ENCODE data around the gene ST3GAL3.
A peak's percentile ranks its signal among the peaks of the same experiment; 100 is the strongest.

The ST3GAL3 gene

DNA sequence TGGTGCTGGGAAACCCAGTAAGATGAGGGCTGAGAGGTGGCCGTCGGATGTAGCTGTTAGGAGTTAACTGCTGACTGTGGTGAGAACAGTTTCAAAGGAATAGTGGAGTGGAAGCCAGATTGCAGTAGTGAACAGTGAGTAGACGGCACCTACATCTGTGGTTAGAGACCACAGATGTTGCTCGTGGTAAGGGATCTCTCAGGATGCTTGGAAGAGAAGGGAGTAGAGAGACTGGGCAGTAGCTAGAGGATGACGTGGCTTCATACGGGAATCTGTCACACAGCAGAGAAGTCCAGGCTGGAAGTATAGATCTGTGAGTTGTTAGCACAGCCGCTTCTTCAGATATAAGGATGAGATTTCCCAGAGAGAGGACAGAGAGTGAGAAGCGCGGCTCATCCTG is 218.5 kb downstream of the ST3GAL3 start:
- no peak for DNase-seq

- DNase-seq = no peak
These were observed 223.0 kb downstream of the ST3GAL3 start for GRCh38 chr1:43930168-43930948.

GRCh38 chr1:43930949-43931275 is 223.6 kb downstream of the ST3GAL3 start:
- DNase-seq = no peak

- DNase-seq = no peak
These were observed 224.7 kb downstream of the ST3GAL3 start for GRCh38 chr1:43931711-43932660.

- no peak for DNase-seq
These were observed 225.6 kb downstream of the ST3GAL3 start for GRCh38 chr1:43932786-43933385.

DNA sequence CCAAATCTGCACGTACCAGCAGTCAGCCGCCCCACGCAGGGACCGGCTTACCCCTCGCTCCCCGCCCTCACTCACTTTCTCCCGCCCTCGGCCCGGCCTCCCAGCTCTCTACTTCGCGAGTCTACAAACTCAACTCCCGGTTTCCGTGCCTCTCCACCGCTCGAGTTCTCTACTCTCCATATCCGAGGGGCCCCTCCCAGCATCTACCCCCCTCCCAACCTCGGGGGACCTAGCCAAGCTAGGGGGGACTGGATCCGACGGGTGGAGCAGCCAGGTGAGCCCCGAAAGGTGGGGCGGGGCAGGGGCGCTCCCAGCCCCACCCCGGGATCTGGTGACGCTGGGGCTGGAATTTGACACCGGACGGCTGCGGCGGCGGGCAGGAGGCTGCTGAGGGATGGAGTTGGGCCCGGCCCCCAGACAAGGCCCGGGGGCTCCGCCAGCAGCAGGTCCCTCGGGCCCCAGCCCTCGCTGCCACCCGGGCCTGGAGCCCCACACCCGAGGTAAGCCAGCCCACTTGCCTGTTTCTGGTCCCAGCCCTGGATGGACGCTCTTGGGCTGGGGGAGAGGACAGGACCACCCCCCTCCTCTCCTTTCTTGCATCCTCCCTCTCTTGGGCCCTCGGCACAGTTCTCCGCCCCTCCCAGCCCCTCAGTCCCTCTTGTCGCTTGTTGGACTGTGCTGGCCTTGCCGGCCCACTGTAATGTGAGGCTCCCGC is 226.2 kb downstream of the ST3GAL3 start, which contains the start of gene ARTN:
ARTN (plus strand) TSS at position 416 of the 715 bp plus-strand sequence. CDS start 1,856 bp downstream, outside the sequence.
- no peak for DNase-seq

DNA sequence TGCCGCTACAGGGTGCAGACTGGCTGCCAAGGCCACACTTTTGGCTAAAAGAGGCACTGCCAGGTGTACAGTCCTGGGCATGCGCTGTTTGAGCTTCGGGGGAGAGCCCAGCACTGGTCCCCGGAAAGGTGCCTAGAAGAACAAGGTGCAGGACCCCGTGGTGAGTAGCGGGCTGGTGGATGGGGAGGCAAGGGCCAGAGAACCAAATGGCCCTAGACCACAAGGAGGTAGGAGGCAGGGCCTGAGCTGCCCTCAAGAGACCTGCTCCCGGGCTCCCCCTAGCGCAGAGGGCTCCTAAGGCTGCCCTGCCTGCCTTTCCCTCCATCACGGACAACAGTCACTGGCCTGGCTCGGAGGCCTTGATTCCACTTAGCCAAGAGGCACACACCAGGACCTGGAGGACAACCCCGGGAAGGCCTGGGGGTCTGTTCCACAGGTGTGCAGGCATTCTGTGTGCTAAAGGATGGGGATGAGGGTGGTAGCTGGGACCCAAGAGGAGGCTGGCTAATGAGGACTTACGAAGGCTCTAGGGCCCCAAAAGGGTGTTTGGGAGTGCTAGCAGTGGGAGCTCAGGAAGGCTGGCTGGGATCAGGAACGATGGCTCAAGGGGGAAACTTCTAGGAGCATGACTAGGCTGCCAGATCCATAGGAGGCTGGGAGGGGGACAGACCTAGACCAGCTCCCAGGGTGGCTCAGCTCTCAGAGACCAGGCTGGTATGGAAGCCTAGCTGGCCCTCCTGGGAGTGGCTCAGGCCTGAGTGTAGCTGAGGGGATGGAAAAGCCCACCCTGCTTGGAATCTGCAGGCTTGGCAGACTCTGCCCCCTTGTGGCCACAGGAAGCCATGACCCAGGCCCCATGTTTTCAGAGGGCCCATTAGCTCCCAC is 227.0 kb downstream of the ST3GAL3 start:
- DNase-seq = peak; percentile 64

DNA sequence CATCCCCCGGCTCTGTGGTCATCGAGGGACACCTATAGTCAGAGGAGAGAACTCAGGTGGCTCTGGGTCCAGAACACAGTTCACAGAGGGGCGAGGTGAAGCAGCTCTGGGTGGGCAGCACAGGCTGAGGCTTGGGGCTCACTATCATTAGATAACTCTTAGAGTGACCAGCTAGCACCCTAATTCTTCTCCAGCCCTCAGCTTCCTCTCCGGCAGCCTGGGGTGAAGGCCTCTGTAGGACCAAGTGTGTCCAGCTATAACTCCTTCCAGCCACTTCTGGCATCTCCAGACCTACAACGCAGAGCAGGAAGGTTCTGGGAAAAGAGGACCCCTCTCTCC is 227.6 kb downstream of the ST3GAL3 start:
- DNase-seq = no peak

DNA sequence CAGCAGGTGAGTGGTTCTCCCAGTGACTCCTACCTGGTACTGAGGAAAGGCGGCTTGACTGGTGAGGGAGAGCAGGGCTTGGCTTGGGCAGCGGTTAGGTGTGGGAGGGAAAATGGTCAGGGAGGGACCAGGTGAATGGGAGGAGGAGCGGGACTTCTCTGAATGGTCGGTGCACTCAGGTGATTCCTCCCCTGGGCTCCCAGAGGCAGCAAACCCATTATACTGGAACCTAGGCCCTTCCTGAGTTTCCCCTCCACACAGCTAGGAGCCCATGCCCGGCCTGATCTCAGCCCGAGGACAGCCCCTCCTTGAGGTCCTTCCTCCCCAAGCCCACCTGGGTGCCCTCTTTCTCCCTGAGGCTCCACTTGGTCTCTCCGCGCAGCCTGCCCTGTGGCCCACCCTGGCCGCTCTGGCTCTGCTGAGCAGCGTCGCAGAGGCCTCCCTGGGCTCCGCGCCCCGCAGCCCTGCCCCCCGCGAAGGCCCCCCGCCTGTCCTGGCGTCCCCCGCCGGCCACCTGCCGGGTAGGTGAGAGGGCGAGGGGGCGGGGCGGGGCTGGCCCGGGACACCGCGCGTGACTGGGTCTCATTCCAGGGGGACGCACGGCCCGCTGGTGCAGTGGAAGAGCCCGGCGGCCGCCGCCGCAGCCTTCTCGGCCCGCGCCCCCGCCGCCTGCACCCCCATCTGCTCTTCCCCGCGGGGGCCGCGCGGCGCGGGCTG is 228.5 kb downstream of the ST3GAL3 start:
- no peak for DNase-seq

- peak; percentile 48 for DNase-seq
These were observed 229.3 kb downstream of the ST3GAL3 start for GRCh38 chr1:43936431-43937151.

GRCh38 chr1:43937179-43937865 is 230.0 kb downstream of the ST3GAL3 start:
- DNase-seq = no peak

DNA sequence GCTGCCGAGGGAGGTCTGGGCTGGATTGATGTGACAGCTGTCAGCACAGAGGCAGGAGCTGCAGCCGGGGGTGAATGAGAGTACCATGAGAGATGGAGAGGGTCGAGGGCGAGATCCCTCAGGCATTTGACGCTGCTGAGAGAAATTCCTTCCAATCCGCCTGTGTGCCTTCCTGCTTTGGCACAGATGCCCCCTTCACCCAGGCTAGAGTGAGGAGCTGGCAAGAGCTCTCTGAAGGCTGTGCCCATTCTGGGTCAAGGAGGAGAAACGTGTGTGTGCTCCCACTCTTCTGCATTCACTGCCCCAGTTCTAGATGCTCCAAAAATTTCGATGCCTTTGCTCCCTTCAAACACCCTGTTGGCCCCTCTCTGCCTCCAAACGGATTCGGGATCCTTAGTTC is 231.0 kb downstream of the ST3GAL3 start:
- no peak for DNase-seq

DNA sequence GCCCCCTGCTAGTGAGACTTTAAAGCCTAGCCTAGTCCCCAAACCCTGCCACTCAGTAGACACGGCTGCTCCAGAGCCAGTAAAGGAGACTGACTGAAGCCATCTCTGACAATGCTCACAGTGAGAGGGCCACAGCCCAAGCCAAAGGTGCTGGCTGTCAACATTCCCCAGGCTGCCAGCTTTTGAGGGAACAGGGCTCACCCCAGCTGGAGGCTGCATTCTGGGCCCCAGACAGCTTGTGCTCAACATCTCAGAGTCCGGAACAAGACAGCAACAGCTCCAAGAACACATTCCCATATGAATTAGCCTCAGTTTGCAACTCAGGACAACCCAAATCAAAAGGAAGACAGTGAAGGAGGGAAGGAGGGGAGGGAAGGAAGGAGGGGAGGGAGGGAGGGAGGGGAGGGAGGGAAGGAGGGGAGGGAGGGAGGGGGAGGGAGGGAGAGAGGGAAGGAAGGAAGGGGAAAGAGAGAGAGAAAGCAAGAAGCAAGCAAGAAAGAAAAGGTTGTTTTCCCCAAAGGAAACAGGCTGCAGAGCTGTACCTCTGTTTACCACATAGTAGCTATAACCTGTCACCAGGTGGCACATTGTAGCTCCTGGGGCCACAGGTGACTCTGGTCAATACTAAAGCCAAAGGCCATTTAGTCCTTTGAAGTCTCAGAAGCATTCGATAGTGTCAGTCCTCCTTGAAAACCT is 231.7 kb downstream of the ST3GAL3 start:
- DNase-seq = no peak

DNA sequence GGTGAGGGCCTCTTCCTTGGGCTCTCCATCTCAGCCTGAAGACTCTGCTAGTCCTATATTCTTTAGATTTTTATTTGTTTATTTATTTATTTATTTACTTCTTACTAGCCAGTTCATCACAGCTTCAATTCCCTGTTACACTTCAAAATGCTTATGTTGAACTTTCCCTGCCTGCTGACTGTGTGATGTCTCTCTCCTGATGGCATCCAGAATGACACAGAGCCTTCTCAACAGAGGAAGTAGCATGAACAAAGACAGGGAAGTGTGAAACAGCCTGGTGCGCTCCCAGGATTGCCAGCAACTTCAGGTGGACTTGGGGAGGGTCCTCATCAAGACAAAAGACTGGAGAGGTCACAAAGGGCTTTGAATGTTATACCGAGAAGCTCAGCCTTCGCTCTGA is 235.1 kb downstream of the ST3GAL3 start:
- peak; percentile 19 for DNase-seq

GRCh38 chr1:43944860-43945259 is 237.5 kb downstream of the ST3GAL3 start:
- DNase-seq = no peak

GRCh38 chr1:43945674-43946235 is 238.4 kb downstream of the ST3GAL3 start:
- no peak for DNase-seq

- peak; percentile 97 for DNase-seq
These were observed 239.1 kb downstream of the ST3GAL3 start, which contains the start of gene IPO13 for GRCh38 chr1:43946236-43947060. Gene IPO13, plus strand, starts transcription at chr1:43946950. Its CDS starts 651 bp downstream, at chr1:43947601.

All from inflammatory macrophage treated with lipopolysaccharide for 4 hours (primary cell).